NCI-H1436 treated with DMSO at 0.1 percent for 48 hours (cell line): ENCODE data around the gene CAT.

Source experiments
- DNase-seq: peaks from one replicate; lab custom pipeline; 2025; lab: John Stamatoyannopoulos, UW

Gene CAT

DNA sequence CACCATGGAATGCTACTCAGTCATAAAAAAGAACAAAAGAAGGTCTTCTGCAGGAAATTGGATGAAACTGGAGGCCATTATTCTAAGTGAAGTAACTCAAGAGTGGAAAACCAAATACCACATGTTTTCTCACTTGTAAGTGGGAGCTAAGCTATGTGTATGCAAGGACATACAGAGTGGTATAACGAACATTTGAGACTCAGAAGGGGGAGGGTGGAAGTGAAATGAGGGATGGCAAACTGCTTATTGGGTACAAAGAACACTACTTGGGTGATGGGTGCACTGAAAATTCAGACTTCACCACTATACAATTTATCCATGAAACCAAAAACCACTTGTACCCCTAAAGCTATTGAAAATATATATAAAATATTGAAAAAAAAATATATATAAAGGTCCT lies 13.4 kb upstream of the CAT start:
- DNase-seq: no peak

- no peak for DNase-seq
These were observed 12.9 kb upstream of the CAT start for GRCh38 chr11:34425867-34426266.

- no peak for DNase-seq
These were observed 12.0 kb upstream of the CAT start for GRCh38 chr11:34426766-34427185.

GRCh38 chr11:34427186-34427805 lies 11.4 kb upstream of the CAT start:
- DNase-seq: no peak

DNA sequence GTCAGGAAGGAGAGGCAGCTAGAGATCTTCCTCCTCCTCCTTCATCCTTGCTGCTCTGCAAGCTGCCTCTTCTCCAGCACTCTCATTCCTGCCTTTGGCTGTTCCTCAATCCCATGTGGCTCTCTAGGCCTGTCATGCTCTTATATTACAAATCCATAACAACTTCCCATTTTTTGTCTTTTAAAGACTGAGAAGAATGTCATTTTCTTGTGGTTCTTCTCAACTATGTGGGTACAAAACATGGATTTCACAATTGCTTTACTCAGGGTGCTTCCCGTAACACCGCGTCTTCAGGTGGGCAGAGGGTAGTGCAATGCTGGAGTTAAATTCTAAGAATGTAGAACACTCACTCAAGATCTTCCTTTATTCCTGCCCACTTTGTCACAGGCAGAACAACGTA lies 6.8 kb upstream of the CAT start:
- no peak for DNase-seq

GRCh38 chr11:34432822-34433221 lies 5.9 kb upstream of the CAT start:
- DNase-seq: no peak

- DNase-seq: no peak
These were observed 4.8 kb upstream of the CAT start for GRCh38 chr11:34433899-34434298.

GRCh38 chr11:34437224-34438125 lies 1.3 kb upstream of the CAT start:
- DNase-seq: no peak

DNA sequence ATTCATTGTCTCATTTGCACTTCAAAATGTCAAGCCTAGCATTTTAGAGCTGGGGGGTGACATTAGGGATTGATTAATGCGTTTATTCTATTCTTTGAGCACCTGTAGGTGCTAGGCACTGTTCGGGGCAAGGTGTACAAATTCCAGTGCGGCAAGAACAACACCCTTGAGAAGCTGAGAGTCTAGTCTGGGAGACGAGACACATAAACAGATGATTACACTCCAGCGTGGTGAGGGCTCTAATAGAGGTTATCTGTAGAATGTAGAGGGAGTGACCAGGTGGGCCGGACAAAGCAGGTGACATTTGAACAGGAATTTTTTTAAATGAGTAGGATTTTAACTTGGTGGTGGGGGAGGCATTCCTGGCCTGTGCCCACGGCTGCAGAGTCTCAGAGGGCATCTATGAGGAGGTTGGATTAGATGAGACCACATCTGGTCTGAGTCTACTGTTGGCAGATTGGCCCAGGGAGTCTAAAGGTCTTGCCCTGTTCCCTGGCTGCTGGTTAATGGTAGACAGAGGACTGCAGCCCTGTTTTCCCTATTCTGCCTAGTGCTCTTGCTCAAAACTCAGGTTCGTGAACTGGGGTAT lies 970 bp downstream of the CAT start:
- no peak for DNase-seq

- DNase-seq: no peak
These were observed 3.1 kb downstream of the CAT start for GRCh38 chr11:34441814-34442213.

DNA sequence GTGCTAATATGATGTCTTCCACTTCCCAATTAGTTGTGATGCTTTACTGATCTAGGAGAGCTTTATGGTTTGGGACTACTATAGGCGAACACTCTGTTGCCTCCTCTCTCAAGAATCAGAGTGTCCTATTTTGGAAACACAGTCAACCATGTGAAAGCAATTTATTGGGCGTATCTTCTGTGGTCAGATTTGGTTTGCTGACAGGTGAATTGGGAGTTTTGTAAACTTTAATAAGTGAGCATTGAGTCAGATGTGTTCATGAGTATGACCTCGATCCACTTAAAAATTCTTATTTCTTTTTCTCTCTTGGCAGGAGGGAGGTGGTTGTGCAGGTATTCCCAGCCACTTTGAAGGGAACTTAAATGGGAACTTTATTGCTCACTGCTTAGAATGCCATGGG lies 4.4 kb downstream of the CAT start:
- DNase-seq: no peak

GRCh38 chr11:34444428-34444827 lies 5.7 kb downstream of the CAT start:
- no peak for DNase-seq

DNA sequence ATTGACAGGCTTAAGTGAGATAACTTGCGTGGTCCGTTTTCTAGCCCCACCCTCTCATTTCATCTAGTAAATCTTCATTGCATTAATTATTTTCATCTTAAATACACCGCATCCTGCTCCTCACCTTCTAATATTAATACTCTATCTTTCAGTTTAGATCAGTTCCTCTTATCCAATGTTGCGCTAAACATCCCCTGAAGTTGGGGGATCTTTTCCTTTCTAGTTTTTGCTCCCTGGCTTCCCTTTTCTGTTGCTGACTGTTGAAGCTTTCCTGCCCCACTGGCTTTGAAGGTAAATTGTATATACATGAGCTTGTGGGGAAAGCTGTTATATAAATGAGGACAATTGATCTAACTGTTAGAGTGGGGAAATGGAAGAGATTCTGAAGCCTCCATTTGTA lies 7.2 kb downstream of the CAT start:
- no peak for DNase-seq

DNA sequence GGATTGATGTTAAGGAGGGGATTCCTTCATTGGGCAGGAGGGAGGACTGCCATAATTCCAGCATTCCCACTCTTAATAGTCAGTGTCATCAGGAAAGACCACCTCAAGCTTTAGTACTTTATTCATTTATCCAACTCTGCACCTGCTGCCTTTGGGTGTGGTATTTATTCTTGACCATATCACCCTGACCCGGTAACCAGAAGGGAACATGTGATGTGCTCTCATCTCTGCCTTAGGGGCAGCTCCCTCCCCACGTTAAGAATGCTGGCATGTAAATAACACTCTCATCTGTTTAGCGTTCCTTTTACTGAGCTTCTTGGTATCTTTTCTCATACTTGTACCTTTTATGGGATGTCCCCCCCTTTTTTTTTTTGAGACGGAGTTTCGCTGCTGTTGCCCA lies 7.7 kb downstream of the CAT start:
- no peak for DNase-seq

DNA sequence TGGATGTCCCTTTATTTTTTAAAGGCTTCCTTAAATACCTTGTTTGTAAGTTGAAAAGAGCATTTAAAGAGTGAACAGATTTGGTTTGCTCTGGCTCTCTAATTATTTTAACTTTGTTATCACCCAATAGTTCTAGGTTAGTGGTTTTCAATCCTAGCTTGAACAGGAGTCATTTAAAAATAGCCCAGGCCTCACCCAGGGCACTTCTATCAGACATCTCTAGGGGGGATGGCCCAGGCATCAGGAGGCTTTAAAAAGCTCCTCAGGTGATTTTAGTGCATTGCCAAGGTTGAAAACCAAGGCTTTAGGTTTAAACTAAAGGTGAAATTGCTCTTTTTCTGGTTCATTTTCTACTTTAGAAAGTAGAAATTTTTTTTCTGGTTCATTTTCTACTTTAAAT lies 8.3 kb downstream of the CAT start:
- no peak for DNase-seq

DNA sequence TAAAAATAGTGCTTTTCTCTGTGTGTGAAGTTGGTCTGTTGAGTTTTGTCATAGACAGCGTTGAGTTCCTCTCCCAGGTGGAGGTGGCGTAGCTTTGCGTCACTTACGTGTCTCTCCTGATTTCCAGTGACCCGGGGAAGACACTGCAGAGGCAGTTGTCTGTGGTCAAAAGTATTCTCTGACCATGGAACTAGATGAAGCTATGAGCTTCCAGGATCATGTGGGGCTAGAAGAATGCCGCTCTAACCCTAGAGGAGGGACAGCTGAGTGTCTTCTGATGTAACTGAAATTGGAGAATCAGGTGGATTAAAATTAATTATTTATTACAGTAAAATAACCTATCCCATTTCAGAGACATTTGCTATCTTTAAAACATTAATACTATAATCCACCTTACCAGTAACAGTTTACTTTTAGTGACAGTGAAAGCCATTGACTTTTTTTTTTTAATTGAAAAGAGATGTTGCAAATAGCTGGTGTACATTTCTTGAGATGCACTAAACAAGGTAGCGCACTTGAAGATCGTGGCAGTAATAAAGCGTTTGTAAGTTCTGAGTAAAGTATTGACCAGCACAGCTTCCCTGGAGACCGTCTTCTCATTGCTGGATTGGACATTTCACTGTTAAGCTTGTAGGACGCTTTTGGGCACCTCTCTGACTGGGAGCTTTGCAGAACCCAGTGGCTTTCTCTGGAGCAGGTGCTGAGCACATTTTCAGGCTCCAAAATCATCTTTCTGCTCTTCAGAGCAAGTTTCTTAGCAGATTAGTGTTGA lies 9.7 kb downstream of the CAT start:
- DNase-seq: no peak

GRCh38 chr11:34449013-34449412 lies 10.3 kb downstream of the CAT start:
- no peak for DNase-seq

DNA sequence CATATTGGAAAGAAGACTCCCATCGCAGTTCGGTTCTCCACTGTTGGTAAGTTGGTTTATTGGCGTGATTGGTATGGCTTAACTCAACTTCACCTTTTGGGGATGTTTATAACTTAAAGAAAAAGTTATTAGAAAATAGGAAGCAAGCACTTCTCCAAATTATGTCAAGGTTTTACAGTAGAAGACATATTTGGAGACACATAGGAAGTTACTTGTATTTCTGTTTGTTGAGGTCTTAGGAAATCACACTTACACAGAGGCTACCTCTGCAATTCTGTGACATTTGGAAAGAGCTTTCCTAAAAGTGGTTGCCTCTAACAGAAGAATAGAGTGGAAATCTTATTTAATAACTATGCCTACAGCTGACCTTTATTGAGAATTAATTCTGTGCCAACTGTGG lies 12.3 kb downstream of the CAT start:
- no peak for DNase-seq

GRCh38 chr11:34454308-34455032 lies 15.7 kb downstream of the CAT start:
- no peak for DNase-seq

- DNase-seq: no peak
These were observed 18.9 kb downstream of the CAT start for GRCh38 chr11:34457607-34458006.

- DNase-seq: no peak
These were observed 19.8 kb downstream of the CAT start for GRCh38 chr11:34458525-34458924.
